ENCODE measurements around the gene HERC5.

GRCh38 chr4:88549815-88550214 lies 92.9 kb downstream of the HERC5 start:
- TF ChIP-seq, protein P1, sequence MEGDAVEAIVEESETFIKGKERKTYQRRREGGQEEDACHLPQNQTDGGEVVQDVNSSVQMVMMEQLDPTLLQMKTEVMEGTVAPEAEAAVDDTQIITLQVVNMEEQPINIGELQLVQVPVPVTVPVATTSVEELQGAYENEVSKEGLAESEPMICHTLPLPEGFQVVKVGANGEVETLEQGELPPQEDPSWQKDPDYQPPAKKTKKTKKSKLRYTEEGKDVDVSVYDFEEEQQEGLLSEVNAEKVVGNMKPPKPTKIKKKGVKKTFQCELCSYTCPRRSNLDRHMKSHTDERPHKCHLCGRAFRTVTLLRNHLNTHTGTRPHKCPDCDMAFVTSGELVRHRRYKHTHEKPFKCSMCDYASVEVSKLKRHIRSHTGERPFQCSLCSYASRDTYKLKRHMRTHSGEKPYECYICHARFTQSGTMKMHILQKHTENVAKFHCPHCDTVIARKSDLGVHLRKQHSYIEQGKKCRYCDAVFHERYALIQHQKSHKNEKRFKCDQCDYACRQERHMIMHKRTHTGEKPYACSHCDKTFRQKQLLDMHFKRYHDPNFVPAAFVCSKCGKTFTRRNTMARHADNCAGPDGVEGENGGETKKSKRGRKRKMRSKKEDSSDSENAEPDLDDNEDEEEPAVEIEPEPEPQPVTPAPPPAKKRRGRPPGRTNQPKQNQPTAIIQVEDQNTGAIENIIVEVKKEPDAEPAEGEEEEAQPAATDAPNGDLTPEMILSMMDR (IDR thresholded peaks at IDR 0.05), result no peak
- no peak for TF ChIP-seq ZFX (IDR thresholded peaks at IDR 0.05; ENCODE audit: borderline replicate concordance)

All from 22Rv1 (cell line).